CD4-positive, alpha-beta T cell treated with Interleukin-15 for 1 hour (primary cell): Measurements from ENCODE around the gene ZSCAN21.
A peak's percentile ranks its signal among the peaks of the same experiment; 100 is the strongest.

ENCODE experiments used
- DNase-seq: peaks from one replicate; pipeline ENCODE4 v3.0.0-alpha.2; 2020

The ZSCAN21 gene

GRCh38 chr7:100079024-100079560 is 29.5 kb downstream of the ZSCAN21 start:
- no peak for DNase-seq

GRCh38 chr7:100080907-100081534 is 31.4 kb downstream of the ZSCAN21 start:
- no peak for DNase-seq

GRCh38 chr7:100081535-100082102 is 32.0 kb downstream of the ZSCAN21 start, which contains the start of gene ZNF3:
Gene ZNF3 (minus strand): TSS chr7:100081723. CDS start chr7:100077357, 4,366 bp downstream.
- peak; percentile 99 for DNase-seq

GRCh38 chr7:100082978-100083377 is 33.4 kb downstream of the ZSCAN21 start:
- DNase-seq: no peak

GRCh38 chr7:100085515-100085914 is 35.9 kb downstream of the ZSCAN21 start:
- DNase-seq: no peak

GRCh38 chr7:100087055-100087750 is 37.6 kb downstream of the ZSCAN21 start:
- DNase-seq: no peak

- no peak for DNase-seq
Measured at GRCh38 chr7:100088095-100088620, 38.6 kb downstream of the ZSCAN21 start.

GRCh38 chr7:100088621-100089457 is 39.3 kb downstream of the ZSCAN21 start, which contains the start of gene COPS6:
Gene COPS6 (plus strand): TSS chr7:100088969. CDS start chr7:100088991, 22 bp downstream.
- DNase-seq: peak; percentile 78

- no peak for DNase-seq
Measured at GRCh38 chr7:100089458-100090196, 40.1 kb downstream of the ZSCAN21 start.

- DNase-seq: no peak
Measured at GRCh38 chr7:100090527-100091410, 41.2 kb downstream of the ZSCAN21 start.

GRCh38 chr7:100091411-100092181 is 42.0 kb downstream of the ZSCAN21 start:
- no peak for DNase-seq

- DNase-seq: no peak
Measured at GRCh38 chr7:100093054-100093453, 43.5 kb downstream of the ZSCAN21 start.

GRCh38 chr7:100093498-100093897 is 43.9 kb downstream of the ZSCAN21 start:
- no peak for DNase-seq

- DNase-seq: no peak
Measured at GRCh38 chr7:100093925-100094486, 44.4 kb downstream of the ZSCAN21 start.

GRCh38 chr7:100095289-100095688 is 45.7 kb downstream of the ZSCAN21 start:
- DNase-seq: no peak

GRCh38 chr7:100095704-100096103 is 46.1 kb downstream of the ZSCAN21 start:
- DNase-seq: no peak

- no peak for DNase-seq
Measured at GRCh38 chr7:100098913-100099312, 49.3 kb downstream of the ZSCAN21 start.

- no peak for DNase-seq
Measured at GRCh38 chr7:100099452-100099851, 49.9 kb downstream of the ZSCAN21 start.

- DNase-seq: peak; percentile 84
Measured at GRCh38 chr7:100100420-100101015, 50.9 kb downstream of the ZSCAN21 start.
